Fibroblast of skin of scalp (primary cell): Measurements from ENCODE around the gene ARX. TPM values are rescaled to one million over a fixed set of nuclear protein-coding genes. Genes with fewer than 3 reads are reported as not detected.

Experiments
- DNase-seq: peaks from one replicate; pipeline ENCODE4 v3.0.0-alpha.2; 2013
- polyA plus RNA-seq, 2 experiments: library from polyadenylated mRNA; unstranded; fragments of 120-200 nt; gene quantifications; one replicate each; pipeline ENCODE4 v1.2.1, GENCODE V29; 2013; ENCODE audit not compliant: insufficient read length in 2 of 2

The ARX gene
- polyA plus RNA-seq (2013, experiment 1 of 2; ENCODE audit: insufficient read length) = not detected
- polyA plus RNA-seq (2013, experiment 2 of 2; ENCODE audit: insufficient read length) = not detected

DNA sequence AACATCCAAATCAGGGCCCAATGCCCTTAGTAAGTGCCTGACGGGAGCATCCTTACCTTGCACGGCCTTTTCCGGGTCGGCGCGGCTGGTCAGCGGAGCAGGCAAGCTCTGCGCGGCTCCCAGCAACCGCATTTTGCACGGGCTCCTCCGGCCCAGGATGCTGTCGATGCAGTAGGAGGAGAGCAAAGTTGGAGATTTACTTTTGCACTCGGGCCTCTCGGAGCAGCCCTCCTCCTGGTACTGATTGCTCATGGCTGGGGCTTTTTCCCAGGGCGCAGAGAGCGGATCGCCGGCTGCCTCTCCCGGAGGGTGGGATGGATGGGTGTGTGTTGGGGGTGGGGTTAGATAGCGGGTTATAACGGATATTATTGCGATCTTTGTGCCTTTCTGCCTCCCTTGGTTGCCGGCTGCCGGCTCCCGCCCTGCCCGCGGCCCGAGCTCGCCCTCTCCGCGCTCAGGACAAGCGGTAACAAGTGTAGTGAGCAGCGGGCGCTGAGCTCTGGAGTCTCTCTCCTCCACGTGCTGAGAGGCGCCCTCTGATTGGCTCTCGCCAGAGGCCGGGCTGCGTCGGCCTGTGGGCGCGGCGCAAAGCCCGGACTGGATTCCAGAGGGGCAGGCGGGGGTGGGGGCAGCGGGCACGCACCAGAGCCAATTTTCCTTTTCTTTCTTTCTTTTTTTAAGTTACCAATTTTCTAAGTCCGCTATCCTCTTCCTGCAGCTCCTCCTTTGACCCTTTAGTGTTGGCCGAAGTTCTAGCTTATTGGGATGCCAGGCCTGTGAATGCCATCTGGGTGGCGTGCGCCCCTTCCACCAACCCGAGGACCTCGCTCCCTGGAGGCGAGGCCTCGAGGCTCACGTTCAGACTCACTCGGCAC lies at the start of gene ARX:
TSS of gene ARX (minus strand) at position 480 of the 875 bp plus-strand sequence. CDS start at position 252, 228 bp downstream.
- DNase-seq = peak; percentile 47

DNA sequence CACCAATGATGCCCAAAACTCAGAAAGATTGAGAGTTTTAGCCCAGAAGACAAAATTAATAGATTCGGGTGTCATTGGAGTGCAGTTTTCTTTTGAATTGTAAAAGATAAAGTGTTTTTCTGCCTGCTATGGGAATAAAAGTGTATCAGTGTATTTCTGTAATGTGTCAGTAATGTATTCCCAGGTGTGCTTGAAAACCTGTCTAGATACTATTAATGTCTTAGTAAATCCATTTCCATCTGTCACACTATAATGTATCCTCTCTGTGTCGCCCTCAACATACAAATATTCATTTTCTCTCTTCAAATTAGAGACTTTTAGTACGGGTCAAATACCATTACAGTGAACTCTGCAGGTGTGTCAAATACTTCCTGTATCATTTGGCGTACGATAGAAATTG lies 43.5 kb upstream of the ARX start:
- DNase-seq = no peak

DNA sequence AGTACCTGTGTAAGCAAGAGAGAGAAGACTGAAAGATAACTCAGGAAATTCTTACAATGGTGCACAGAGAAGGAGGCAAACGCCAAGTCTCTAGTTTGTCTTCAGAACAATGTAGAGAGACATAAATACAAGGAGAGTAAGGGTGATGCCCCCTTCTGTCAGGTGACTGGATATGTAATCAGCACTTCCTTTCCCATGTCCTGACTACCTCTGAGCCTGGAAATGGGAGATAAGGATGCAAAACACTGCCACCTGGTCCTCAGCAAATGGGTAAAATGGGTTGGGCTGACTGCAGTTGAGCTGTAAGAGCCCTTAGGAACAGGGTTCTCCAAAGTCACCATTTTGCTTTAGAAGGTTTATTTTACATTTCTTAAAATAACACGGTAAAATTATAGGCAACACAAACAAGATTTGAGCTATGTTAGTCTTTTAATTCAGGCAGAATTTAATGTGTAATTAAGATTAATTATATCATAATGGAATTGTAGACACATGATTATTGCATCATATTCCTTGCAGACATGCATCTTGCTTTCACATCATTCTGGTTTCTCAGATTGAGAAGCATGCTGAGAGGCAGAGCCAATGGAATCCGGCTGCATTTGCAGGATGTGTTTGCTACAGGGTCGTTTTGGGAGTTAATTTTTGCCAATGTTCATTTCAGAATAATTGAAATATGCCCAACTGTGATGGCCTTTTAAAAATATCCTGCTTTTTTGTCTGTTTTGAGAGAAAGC lies 37.2 kb upstream of the ARX start:
- no peak for DNase-seq

DNA sequence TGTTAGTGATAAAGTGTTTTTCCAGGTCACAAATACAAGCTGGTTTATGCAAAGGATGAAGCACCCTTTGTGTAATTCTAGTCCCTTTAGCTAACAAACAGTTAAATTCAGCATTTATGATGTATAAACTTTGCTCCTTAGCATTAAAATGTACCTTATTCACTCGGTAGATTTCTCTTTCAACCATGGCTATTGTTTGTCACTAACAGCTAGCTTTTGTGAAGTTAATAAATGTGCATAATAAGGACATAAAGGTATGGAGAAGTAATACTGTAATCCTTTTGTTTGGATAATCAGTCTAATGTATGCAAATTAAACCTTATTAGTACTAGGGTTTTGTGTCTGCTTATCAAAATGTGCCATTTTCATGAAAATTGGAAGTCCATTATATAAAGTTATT lies 34.2 kb upstream of the ARX start:
- no peak for DNase-seq

DNA sequence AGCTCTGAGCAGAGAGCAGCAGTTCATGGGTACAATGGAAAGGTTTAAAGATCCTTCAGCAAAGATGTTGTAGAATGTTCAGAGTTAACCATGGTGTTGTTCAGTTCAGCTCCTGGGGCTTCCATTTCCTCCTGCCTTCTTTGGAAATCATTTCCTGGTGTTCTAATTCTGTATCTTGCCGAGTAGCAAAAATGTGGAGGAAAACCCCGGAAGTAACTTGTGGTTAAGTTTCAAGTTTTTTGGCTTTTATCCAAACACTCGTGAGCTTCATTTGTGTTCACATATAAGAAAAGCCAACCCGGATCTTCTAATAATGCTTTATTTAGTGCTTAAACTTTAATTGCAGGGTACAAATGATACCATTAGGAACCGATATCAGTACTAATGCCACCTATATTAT lies 33.6 kb upstream of the ARX start:
- peak; percentile 7 for DNase-seq

DNA sequence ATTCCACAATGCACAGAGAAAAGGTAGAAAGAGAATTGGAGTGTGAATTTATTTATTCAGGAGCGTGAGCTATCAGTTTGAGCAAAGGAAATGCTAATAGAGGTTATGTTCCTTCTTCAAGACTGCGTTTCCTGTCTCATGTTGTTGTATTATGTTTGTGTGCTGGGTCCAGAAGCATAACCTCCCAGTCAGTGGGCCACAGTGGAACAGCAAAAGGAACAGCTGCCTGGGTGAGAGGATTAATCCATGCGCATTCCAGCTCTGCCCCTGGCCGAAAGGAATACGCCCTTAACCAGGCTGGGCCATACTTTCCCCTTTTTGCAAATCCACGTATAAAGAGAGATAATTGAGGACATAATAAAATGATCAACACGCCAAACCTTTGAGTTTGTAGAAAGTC lies 32.4 kb upstream of the ARX start:
- DNase-seq = no peak

DNA sequence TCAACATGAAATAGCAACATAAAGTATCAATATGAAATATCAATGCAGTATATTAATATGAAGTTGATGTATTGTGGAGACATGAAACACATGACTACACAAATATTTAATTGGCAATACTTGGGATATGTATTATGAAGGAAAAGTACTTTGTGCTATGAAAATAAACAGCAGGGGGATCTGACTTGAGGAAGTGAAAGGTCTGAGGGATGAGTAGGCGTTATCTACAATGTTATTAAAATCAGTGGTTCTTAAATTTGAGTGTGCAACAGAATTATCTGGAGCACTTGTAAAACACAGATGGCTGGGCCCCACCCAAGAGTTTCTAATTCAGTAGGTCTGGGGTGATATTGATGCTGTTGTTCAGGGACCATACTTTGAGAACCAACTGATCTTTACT lies 27.4 kb upstream of the ARX start:
- DNase-seq = no peak

DNA sequence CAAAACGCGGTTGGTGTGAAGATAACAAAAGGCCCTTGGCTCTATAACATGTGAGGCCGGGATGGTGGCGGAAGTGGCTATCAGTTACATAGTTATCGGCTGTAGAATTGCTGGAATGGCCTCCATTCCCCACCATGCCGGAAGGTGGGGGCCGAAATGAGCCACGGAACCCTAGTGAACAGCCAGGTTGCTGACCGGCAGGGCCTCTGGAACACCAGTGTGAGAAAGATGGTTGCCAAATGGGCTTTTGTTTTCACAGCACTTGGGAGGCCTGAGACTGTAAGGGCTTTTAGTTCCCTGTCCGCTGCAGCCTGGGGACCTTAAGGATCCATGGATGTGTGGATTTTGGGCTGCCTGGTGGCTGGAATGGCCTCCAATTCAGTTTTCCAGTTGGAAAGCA lies 23.3 kb upstream of the ARX start:
- no peak for DNase-seq

DNA sequence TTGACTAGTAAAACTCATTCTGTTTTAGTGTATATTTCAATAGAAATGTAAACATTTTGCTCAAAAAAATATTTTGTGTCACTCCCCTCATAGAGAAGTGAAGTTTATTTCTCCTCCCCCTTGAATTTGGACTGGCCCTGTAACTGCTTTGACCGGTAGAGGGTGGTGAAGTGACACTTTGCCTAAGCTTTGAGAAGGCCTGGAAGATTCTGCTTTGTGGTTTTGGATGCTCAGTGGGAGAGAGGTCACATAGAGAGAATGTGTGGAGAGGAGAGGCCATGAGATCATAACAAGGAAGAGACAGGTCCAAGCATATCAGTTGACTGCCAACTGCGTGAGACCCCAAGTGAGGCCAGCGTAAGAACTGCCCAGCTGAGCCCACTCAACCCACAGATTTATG lies 19.1 kb upstream of the ARX start:
- DNase-seq = peak; percentile 14

DNA sequence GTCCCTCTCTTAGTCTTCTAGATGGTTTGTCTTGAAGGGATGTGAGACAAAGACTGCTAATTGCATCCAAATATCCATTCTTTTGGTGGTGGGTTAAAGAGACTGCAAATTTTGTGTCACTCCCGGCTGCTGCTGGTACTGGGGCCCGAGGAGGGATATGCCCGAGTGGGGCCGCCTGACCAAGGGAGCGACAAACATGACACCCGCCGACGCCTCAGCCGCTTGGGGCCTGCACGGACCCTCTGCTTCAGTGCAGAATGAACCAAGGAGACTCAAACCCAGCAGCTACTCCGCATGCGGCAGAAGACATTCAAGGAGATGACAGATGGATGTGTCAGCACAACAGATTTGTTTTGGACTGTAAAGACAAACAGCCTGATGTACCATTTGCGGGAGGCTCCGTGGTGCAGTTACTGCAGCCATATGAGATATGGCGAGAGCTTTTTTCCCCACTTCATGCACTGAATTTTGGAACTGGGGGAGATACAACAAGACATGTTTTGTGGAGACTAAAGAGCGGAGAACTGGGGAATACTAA lies 13.6 kb upstream of the ARX start:
- DNase-seq = no peak

DNA sequence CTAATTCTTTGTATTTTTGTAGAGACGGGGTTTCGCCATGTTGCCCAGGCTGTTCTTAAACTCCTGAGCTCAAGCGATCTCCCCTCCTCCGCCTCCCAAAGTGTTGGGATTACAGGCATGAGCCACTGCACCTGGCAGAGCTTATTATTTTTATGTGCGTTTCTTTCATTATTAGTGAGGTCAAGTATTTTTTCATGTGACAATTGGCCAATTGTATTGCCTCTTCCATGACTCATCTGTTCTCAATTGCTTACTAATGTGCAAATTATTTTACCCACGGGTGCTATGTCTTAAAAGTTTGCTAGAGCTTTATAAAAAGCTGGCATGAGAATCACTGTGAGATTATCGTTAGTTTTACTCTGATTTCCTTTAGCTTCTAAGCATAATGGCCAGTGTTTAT lies 13.0 kb upstream of the ARX start:
- peak; percentile 33 for DNase-seq

DNA sequence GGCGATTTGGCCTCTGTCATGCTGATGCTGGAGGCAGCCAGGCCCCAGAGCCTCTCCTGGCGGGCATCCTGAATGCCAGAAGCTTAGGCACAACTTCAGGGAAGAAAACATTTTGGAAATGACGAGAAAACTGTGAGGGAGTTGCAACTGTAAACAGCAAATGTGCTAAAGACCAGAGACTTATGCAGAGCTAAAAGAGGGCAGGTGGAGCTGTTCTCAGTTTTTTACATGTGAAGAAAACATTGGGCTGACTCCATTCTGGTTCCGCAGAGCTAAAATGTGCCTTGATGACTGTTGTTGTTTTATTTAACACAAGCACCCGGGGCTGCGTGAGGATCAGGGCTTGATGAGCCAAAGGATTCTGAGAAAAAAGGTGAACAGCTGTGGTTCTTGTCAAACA lies 10.8 kb upstream of the ARX start:
- no peak for DNase-seq

DNA sequence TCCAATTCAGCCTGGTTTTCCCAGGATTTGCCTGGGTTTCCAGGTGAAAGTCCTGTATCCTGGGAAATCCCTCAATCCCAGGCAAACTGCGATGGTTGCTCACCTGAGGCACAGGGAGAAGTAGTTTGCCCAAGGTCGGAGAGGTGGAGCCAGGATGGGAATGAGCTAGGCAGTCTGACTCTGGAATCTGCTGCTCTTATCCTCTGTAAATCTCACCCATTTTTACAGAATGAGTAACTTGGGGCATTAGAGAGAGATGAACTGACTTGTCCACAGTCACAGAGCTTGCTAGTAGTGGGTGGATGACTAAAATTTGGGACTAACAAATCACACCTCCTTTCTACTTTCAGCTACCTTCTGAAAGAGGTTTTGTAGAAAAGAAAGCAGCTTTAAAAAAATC lies 9.8 kb upstream of the ARX start:
- DNase-seq = no peak

DNA sequence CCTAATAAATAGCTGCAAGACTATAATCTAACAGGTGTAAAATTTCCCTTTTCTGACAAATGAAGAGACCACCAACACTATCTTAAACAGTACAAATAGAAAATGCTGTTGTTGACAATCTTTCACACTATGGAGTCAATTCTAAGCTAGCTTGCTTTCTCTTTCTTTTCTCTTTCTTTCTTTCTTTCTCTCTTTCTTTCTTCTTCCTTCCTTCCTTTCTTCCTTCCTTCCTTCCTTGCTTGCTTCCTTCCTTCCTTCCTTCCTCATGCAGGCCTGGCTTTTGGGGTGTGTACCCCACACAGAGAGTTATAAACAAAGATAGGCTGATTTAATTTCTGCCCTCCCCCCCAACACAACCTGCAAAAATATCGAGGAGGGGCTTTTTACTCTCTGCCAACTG lies 8.1 kb upstream of the ARX start:
- no peak for DNase-seq

DNA sequence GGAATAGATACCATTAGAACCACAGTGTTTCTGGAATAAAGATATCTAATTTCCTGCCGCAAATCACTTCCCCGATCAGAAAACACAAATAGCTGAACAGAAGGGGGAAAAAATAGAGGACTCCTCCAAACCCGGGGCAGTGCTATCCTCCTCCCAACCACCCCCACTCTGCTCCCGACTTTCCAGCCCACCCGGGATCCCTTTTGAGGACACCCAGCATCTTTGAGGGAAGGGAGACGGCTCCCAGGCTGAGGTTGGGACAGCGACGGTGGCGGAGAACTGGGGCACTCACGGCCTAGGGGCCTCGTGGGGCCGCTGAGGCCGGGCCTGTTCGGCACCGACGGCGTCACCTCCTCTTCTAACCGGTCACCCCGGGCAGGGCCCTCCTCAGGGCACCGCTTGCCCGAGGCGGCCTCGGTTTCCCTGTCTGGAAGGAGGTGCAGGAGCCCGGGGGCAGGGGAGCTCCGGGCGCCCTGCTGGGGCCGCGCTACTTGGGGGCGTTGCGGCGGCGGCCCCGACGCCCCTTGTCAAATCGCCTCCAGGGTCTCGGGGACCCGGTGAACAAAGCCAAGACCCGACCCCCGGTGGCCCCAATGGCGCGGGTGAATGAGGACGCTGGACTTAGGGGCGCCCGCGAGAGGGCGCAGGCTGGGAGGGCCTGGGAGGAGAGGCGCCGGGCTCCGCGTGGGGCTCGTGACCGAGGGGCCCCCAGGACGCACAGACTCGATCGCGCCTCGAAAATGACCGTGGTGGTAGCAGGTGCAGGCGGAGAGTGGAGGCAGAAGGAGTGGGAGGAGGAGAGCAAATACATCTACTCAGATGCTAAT lies 6.9 kb upstream of the ARX start:
- no peak for DNase-seq

DNA sequence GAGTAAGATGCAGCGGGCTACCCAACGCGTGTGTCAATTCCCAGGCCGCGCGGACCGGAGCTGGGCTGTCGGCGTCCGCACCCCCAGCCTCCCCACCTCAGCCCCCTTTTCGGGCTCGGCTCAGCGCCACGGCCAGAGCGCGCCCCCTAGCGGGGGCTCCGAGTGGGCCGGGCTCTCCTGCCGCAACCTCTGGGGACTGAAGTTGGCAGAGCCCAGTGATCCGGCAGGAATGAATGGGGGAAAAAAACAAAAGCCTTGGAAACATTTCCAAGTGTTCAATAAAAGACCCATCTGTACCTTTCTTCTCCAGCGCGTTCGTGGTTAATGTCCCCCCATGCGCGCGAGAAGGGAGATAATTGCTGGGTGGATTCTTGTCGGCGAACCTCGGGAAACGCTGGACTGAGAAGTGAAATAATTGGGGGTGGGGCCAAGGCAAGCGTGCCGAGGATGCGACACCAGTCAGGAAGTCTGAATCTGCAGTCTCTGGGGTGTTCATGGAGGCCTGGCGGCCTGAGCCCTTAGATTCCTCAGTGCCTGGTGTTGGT lies 5.2 kb upstream of the ARX start:
- DNase-seq = no peak

DNA sequence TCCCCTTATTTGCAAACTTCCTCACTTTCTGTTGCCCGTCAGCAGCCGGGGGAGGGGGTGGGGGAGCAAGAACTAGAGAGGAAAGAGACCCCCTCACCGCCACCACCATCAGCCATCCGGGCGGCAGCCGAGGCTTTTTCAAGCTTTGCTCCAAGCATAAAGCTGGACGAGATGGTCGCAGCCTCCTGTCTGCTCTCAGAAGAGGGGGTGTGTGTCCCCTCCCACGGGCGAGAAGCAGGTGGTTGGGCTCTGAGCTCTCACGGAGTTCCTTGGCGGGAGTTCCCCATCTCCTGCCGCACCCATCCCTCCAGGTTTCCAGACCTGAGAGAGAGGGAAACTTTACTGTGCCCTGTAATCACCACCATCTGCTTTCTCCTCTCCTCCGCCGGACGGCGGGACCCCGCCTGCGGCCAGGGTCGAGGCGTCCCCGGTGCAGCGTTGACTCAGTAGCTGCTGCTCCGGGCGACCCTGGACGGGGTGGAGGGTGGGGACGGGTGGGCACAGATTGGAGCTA lies 4.7 kb upstream of the ARX start:
- no peak for DNase-seq

DNA sequence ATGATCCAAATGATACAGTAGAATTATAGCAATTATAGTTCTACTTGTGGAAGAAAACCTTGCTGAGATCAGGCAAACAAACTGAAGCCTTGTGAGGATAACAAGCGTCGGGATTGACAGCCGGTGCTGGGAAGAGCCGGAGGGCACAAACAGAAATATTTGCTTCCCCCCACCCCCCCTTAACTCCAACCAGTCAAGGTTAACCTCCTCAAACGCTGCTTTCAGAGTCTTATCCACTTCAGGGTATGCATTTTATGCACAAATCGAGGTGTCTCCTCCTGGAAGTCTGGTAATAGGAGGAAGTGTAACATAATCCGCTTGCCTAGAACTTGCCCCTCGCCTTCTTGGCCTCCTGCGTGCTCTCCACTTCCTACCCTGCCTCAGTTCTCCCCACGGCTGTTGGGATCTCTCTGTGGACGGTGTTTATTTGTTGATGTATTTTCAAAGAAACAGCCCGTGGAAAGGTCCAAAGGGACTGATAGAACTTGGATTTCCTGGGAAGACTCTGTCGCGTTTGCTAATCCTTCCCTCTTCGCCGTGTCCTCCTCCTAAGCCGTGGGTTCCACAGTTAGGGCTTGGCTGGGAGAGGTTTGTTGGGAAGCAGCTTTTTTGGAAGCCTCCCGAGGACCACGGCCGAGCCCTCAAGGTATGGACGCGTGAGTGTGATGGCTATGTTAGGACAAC lies 4.1 kb upstream of the ARX start:
- DNase-seq = no peak

DNA sequence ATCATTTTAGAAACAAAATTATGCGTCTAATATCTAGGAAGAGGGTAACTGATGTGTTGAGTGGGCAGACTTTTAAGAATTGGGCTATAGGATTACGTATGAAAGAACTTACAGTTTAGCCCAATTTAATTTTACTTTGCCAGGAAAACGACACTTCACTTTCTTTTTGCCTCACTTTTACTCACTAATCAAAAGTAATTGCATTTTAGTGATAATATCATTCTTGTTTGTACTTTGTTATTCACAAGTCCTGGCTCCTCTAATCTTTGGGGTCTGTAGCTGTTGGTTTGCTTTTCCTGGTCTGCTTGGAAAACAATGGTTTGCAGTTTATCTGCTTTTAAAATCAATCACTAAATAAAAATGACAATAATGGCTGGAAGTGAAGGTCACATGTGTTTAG lies 2.9 kb upstream of the ARX start:
- DNase-seq = no peak

DNA sequence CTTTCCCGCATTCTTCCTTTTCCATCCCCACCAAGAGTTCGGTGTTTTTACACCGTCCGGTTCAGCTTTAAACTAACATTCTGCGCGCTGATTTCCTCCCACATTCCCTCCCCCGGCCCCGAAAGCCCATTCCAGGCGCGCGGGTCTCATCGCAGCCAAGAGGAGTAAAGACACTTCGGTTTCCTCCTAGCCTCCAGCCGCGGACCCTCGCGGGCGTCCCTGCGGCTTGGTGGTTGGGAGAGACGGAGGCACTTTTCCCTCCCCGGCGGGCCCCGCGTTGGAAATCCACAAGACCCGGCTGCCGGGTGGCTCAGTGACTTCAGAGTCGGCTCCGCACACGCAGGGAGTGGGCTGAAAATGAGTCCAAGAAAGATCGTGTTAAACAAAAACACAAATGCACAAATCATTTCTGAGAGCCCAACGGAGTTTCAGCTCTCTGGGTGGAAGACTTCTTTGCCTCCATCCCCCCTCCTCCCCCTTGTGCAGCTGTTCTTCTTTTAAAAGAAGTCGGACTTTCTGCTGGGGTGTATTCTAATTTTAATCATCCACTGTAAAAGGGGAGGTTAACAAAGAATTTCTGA lies 2.0 kb upstream of the ARX start:
- DNase-seq = no peak

DNA sequence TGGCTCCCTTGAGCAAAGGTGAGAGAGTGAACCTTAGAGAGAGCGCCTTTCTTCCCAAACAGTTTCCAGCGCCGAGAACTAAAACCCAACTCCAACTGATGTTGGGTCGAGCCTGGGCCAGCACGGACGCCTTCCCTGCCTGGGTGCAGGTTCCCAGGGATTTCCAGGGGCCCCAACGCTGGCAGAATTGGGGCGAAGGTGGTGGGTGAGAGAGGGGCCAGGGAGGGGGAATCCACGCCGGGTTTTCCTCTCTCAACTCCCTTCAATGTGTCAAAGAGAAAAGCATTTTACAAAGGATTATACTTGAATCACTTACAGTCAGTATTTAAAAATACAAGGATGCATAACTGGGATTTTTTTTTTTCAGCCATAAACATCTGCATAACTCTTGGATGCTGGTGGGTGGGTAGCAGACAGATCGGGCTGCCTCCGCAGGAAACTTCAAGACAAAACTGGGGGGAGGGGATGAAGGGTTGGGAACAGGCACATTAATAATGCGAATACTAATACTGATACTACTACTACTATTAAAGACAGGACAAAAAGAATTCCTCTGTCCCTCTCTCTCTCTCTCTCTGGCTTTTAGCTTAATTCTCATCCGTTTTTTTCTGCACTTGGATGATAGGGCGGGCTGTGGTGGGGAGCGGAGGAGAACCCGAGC lies 1.3 kb upstream of the ARX start:
- no peak for DNase-seq
